GM10248 (cell line): ENCODE results near the gene TMEM128.
"Not testable (repeated sequence)": the region's sequence is repeated elsewhere in the genome, so short reads cannot be mapped to it uniquely, and the experiment has no call there.

Experiments
- CTCF ChIA-PET: fragments of 300-600 bp; sonication (Branson Sonifier 250); formaldehyde crosslinking; extraction: SDS; loops from one replicate; lab custom pipeline; 2021; ENCODE audit warnings: antibody characterized with exemption; lab: Yijun Ruan, JAX
- POLR2A ChIA-PET: fragments of 350-650 bp; sonication (Branson Sonifier 250); formaldehyde crosslinking; extraction: SDS; loops from one replicate; lab custom pipeline; 2020; ENCODE audit warnings: antibody characterized with exemption; lab: Yijun Ruan, JAX
- DNase-seq: peaks from one replicate; pipeline ENCODE4 v3.0.0; 2012; ENCODE audit errors: extremely low spot score
- CTCF ChIP-seq: IDR thresholded peaks from 2 replicates; pipeline ENCODE4 v1.5.1; 2012; ENCODE audit warnings: mild to moderate bottlenecking, low read depth; ENCODE audit errors: extremely low read depth, missing control alignments, control extremely low read depth

The TMEM128 gene

GRCh38 chr4:4260185-4260751 lies 12.2 kb upstream of the TMEM128 start:
- TF ChIP-seq CTCF: peak; percentile 16
- CTCF ChIA-PET: interaction anchor here (0.8 to 3.4 kb wide), 10 partner anchors 8 to 171 kb away, joined by 3 to 16 read pairs (median 4); partner anchors contain the start of gene TMEM128
- POLR2A ChIA-PET: no interaction called here
- peak; percentile 50 for DNase-seq

DNA sequence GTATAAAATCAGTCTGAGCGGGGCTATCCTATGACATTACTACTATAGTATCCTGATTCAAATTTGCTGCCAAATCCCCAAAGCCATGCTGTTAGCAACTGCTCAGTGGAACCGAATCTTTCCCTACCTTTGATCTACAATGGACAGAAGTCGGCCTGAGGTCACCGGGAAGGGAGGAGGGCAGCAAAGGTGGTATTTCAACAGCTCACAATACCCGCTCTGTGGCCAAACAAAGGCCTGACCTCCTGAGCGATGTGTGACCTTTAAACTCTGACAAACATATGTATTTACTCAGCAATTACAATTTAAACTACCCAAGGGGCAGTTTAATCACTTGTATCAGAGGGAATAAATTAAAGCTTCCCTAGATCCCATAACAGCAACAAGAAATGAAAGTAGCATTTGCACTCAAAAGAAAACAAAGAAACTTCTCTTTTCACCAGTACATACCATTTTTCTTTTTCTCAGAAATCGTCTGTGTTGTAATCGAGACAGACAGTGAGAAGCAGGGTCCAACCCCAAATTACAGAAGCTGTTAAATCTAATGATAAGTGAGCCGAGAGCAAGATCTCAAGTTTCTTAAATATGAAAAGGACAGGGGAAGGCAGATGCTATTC lies 11.6 kb upstream of the TMEM128 start:
- CTCF ChIA-PET: interaction anchor here (0.8 to 3.4 kb wide), 11 partner anchors 8 to 172 kb away, joined by 3 to 16 read pairs (median 5); partner anchors contain the start of gene TMEM128
- no peak for TF ChIP-seq CTCF
- POLR2A ChIA-PET: no interaction called here
- no peak for DNase-seq

DNA sequence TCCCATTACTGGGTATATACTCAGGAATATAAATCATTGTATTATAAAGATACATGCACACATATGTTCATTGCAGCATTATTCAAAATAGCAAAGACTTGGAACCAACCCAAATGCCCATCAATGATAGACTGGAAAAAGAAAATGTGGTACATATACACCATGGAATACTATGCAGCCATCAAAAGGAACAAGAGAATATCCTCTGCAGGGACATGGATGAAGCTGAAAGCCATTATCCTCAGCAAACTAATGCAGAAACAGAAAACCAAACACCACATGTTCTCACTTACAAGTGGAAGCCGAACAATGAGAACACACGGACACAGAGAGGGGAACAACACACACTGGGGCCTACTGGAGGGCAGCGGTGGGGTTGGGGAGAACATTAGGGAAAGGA lies 9.7 kb upstream of the TMEM128 start:
- DNase-seq, POLR2A ChIA-PET: not testable (repeated sequence)
- CTCF ChIA-PET: interaction anchor here (1.6 kb wide), 1 partner anchor 80 kb away, joined by 5 read pairs; no protein-coding TSS in a partner anchor

- ChIA-PET CTCF (interaction anchor here (0.9 to 1.1 kb wide), 2 partner anchors 9 to 82 kb away, joined by 3 to 5 read pairs; partner anchors contain the start of gene TMEM128), POLR2A (no interaction called here)
- no peak for DNase-seq
- no peak for TF ChIP-seq CTCF
Observed at GRCh38 chr4:4256799-4257198, 8.8 kb upstream of the TMEM128 start.

DNA sequence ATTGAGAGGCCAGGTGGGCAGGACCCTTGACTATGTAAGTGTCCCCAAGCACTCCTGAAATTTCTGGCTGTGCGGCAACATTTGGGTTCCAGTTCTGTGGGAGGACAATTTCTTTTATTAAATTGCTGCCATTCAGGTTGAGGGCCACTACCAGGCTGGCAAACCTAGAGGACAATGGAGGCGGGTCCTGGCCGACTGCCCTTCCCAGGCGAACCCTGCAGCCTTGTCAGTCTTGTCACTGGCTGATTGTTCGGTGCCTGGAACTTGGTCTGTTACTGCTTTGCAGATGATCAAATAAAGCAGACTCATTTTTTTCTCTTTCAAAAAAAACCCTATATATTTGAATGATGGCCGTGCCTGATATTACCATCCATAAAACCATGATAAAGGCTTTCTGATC lies 6.6 kb upstream of the TMEM128 start:
- POLR2A ChIA-PET: no interaction called here
- CTCF ChIA-PET: interaction anchor here (1.3 to 1.8 kb wide), 5 partner anchors 13 to 81 kb away, joined by 3 to 6 read pairs (median 4); no protein-coding TSS in a partner anchor
- DNase-seq: no peak
- no peak for TF ChIP-seq CTCF

DNA sequence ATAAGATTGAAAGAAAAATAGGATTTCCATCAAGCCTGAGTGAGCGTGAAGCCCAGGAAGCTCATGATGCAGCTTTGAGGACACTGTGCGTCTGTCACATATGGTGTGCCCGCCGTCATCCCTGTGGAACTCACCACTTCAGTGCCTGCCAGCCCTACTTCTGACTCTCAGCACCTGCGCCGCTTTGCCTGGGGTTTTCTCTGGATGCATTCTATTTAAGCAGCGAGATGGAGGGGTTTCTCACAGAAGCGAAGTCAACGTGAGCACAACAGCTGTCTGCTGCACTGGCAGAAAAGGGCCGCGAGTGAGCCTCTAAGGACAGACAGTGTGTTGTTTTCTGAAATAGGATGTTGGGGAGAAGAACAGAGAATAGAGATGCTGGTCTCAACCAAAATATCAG lies 6.2 kb upstream of the TMEM128 start:
- no peak for TF ChIP-seq CTCF
- no peak for DNase-seq
- ChIA-PET POLR2A (no interaction called here), CTCF (interaction anchor here (1.4 to 1.8 kb wide), 4 partner anchors 14 to 82 kb away, joined by 3 to 6 read pairs (median 4); no protein-coding TSS in a partner anchor)

GRCh38 chr4:4249866-4250265 lies 1.8 kb upstream of the TMEM128 start:
- DNase-seq: no peak
- TF ChIP-seq CTCF: no peak
- ChIA-PET POLR2A (no interaction called here), CTCF (interaction anchor here (1.3 to 4.1 kb wide), 3 partner anchors 19 to 87 kb away, joined by 3 to 17 read pairs (median 12); no protein-coding TSS in a partner anchor)

DNA sequence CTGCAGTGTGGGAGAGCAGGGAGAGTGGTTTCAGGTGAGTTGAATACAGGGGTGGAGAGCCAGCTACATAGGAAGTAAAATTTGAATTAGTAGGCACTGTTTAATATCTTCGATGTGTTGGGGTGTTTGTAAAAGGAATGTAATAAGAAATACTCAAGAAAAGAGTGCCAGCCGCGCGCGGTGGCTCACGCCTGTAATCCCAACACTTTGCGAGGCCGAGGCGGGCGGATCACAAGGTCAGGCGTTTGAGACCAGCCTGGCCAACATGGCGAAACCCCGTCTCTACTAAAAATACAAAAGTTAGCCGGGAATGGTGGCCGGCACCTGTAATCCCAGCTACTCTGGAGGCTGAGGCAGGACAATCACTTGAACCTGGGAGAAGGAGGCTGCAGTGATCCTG lies 1.3 kb upstream of the TMEM128 start:
- DNase-seq, POLR2A ChIA-PET: not testable (repeated sequence)
- CTCF ChIA-PET: interaction anchor here (0.8 to 4.1 kb wide), 5 partner anchors 14 to 88 kb away, joined by 3 to 17 read pairs (median 8); no protein-coding TSS in a partner anchor
